ENCODE results near the gene ENOX1. TPM values are rescaled to one million over a fixed set of nuclear protein-coding genes. Genes with fewer than 3 reads are reported as not detected.

The ENOX1 gene
- total and polyA plus RNA-seq, 9 of the 15 experiments (the other 6 are each of a cell fraction or from before 2014, with no cell fraction given): not detected

DNA sequence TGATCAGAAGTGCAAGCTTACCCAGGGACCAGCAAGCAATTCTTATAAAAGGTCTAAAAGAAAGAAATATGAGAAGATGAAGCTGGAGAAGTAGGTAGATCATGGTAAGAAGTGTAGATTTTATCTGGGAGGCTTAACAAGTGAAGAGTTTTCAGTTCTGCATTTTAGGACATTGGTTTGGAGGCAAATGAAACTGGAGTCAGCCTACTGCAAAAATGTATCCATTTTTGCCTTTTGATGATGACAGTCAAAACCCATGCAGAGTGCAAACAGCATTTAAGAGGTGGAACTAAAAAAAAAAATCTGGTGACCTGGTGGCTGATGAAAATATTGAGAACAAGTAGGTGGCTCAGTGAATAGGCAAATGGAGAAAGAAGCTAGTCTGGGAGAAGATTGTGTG lies 546.5 kb downstream of the ENOX1 start:
- no peaks in the 10 kb centered on the region for H3K9me1 ChIP-seq (ENCODE audit: control insufficient read depth, insufficient read depth, low read length)
- H3K9me3 ChIP-seq (replicated peaks; ENCODE audit: control insufficient read depth, insufficient read depth, low read depth, low read length): no peaks in the 10 kb centered on the region
- H3K36me3 ChIP-seq (ENCODE audit: control insufficient read depth, insufficient read depth, low read length): no peaks in the 10 kb centered on the region
- H3K4me3 ChIP-seq: no peak overlapping the region
- no peak overlapping the region for H3K9ac ChIP-seq (ENCODE audit: insufficient read depth in 1 of 2, low read depth in 2 of 2, low read length in 2 of 2)
- CTCF ChIA-PET (ENCODE audit: low intra/inter-chr PET ratio): no interaction called here
- intact Hi-C loops (cut with micrococcal nuclease): no loop called here
- H3K27ac ChIP-seq (ENCODE audit: extremely low read depth, low read depth, low read length): no peak overlapping the region
- H3K4me2 ChIP-seq (ENCODE audit: insufficient read depth, low read length): no peak overlapping the region
- no peaks in the 10 kb centered on the region for H3K79me2 ChIP-seq (ENCODE audit: control insufficient read depth, insufficient read depth, low read length)
- DNase-seq (ENCODE audit: extremely low read depth in 1 of 4, low spot score in 3 of 4): no peak
- FAIRE-seq: no peak
- POLR2A ChIA-PET: no interaction called here
- H3K4me1 ChIP-seq (replicated peaks in 1 of 2; ENCODE audit: control insufficient read depth in 2 of 2, insufficient read depth in 2 of 2, low read length in 2 of 2): no peaks in the 10 kb centered on the region
- no peaks in the 10 kb centered on the region for H4K20me1 ChIP-seq (replicated peaks; ENCODE audit: control insufficient read depth, insufficient read depth, low read length)
- no peaks in the 10 kb centered on the region for H3K27me3 ChIP-seq (ENCODE audit: control insufficient read depth in 2 of 2, insufficient read depth in 2 of 2, low read length in 2 of 2)
- no peak for ATAC-seq
- in situ Hi-C loops (cut with MboI): no loop called here
- BruUV-seq (replicated peaks): no TSS peak
- H2AFZ ChIP-seq (ENCODE audit: low read depth, low read length): no peak overlapping the region
- no peak for TF ChIP-seq ZNF354B (CRISPR knock-in tag; IDR thresholded peaks at IDR 0.05)
- no peak for TF ChIP-seq RAD51 (IDR thresholded peaks at IDR 0.05; ENCODE audit: borderline replicate concordance, low read depth)
- TF ChIP-seq, protein P1, sequence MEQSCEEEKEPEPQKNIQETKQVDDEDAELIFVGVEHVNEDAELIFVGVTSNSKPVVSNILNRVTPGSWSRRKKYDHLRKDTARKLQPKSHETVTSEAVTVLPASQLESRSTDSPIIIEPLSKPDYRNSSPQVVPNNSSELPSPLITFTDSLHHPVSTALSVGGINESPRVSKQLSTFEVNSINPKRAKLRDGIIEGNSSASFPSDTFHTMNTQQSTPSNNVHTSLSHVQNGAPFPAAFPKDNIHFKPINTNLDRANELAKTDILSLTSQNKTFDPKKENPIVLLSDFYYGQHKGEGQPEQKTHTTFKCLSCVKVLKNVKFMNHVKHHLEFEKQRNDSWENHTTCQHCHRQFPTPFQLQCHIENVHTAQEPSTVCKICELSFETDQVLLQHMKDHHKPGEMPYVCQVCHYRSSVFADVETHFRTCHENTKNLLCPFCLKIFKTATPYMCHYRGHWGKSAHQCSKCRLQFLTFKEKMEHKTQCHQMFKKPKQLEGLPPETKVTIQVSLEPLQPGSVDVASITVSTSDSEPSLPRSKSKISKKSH (CRISPR knock-in tag; IDR thresholded peaks at IDR 0.05): no peak
- TF ChIP-seq STAT5A (IDR thresholded peaks at IDR 0.05; ENCODE audit: borderline replicate concordance, low read length): no peak
- TF ChIP-seq POLR3A (IDR thresholded peaks at IDR 0.05; ENCODE audit: borderline replicate concordance, extremely low read depth, insufficient read depth, insufficient read length): no peak
- no peak for TF ChIP-seq ZNF707 (CRISPR knock-in tag; conservative IDR thresholded peaks at IDR 0.05)
- no peak for TF ChIP-seq ZNF239 (CRISPR knock-in tag; IDR thresholded peaks at IDR 0.05)
- no peak for TF ChIP-seq ZNF121 (CRISPR knock-in tag; conservative IDR thresholded peaks at IDR 0.05)
- TF ChIP-seq GTF2E2 (tag; IDR thresholded peaks at IDR 0.05): no peak
- TF ChIP-seq RBM17 (IDR thresholded peaks at IDR 0.05; ENCODE audit: borderline replicate concordance, low read depth, low read length): no peak
- TF ChIP-seq, protein P2, sequence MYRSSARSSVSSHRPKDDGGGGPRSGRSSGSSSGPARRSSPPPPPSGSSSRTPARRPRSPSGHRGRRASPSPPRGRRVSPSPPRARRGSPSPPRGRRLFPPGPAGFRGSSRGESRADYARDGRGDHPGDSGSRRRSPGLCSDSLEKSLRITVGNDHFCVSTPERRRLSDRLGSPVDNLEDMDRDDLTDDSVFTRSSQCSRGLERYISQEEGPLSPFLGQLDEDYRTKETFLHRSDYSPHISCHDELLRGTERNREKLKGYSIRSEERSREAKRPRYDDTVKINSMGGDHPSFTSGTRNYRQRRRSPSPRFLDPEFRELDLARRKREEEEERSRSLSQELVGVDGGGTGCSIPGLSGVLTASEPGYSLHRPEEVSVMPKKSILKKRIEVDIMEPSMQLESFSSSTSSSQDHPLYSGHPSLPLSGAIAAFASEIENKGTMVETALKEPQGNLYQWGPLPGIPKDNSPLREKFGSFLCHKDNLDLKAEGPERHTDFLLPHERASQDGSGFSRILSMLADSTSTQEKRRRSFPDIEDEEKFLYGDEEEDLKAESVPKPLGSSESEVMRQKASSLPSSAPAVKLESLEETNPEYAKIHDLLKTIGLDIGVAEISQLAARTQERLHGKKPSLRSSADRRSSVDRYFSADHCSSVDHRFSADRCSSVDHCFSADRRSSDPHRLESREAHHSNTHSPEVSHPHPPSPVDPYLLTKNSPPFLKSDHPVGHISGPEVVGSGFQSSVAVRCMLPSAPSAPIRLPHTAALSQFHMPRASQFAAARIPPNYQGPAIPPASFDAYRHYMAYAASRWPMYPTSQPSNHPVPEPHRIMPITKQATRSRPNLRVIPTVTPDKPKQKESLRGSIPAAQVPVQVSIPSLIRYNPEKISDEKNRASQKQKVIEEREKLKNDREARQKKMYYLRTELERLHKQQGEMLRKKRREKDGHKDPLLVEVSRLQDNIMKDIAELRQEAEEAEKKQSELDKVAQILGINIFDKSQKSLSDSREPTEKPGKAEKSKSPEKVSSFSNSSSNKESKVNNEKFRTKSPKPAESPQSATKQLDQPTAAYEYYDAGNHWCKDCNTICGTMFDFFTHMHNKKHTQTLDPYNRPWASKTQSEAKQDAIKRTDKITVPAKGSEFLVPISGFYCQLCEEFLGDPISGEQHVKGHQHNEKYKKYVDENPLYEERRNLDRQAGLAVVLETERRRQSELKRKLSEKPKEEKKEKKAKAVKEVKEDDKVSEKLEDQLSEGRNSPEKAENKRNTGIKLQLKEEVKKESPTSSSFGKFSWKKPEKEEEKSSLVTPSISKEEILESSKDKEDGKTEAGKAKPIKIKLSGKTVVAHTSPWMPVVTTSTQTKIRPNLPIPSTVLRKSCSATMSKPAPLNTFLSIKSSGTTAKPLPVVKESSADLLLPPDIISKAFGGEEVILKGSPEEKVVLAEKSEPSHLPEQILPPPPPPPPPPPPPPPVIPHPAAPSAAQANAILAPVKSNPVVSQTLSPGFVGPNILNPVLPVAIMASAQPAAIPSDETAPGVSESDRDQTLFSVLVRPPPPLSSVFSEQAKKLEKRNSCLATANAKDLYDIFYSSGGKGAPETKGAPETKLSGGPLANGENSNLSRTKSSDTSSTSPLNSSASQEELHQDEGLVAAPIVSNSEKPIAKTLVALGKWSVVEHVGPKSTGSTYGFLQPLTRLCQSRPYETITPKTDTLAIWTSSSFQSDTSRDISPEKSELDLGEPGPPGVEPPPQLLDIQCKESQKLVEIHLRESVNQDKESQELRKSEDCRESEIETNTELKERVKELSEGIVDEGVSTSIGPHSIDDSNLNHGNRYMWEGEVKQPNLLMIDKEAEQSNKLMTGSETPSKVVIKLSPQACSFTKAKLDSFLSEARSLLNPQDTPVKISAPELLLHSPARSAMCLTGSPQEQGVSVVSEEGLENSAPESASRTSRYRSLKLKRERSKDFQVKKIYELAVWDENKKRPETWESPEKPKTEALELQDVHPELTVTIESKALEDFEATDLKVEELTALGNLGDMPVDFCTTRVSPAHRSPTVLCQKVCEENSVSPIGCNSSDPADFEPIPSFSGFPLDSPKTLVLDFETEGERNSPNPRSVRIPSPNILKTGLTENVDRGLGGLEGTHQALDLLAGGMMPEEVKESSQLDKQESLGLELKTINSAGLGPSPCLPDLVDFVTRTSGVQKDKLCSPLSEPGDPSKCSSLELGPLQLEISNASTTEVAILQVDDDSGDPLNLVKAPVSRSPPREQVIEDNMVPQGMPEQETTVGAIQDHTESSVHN (IDR thresholded peaks at IDR 0.05; ENCODE audit: borderline replicate concordance in 1 of 2, low read depth in 1 of 2): no peak
- TF ChIP-seq POLR2G (IDR thresholded peaks at IDR 0.05; ENCODE audit: low read depth, low read length): no peak
- no peak for TF ChIP-seq YY1 (IDR thresholded peaks at IDR 0.05; ENCODE audit: borderline replicate concordance in 1 of 3, control insufficient read depth in 1 of 3, extremely low read depth in 1 of 3, insufficient read depth in 3 of 3, insufficient read length in 1 of 3, insufficient replicate concordance in 2 of 3, low read depth in 1 of 3, low read length in 2 of 3)
- no peak for TF ChIP-seq ZNF77 (CRISPR knock-in tag; IDR thresholded peaks at IDR 0.05)
